GM21515 (cell line): Measurements from ENCODE around the gene MXD3.
"Not testable (repeated sequence)": the region's sequence is repeated elsewhere in the genome, so short reads cannot be mapped to it uniquely, and the experiment has no call there.

Source experiments
- ATAC-seq: cut with Tn5 transposase; IDR thresholded peaks from one replicate; pipeline ENCODE4 v1.9.1; 2021; ENCODE audit not compliant: unreplicated experiment

MXD3 gene

GRCh38 chr5:177343777-177344176 is 32.1 kb upstream of the MXD3 start:
- no peak for ATAC-seq

- ATAC-seq = not testable (repeated sequence)
These were observed 31.3 kb upstream of the MXD3 start for GRCh38 chr5:177343000-177343399.

- no peak for ATAC-seq
These were observed 27.5 kb upstream of the MXD3 start for GRCh38 chr5:177339107-177339638.

DNA sequence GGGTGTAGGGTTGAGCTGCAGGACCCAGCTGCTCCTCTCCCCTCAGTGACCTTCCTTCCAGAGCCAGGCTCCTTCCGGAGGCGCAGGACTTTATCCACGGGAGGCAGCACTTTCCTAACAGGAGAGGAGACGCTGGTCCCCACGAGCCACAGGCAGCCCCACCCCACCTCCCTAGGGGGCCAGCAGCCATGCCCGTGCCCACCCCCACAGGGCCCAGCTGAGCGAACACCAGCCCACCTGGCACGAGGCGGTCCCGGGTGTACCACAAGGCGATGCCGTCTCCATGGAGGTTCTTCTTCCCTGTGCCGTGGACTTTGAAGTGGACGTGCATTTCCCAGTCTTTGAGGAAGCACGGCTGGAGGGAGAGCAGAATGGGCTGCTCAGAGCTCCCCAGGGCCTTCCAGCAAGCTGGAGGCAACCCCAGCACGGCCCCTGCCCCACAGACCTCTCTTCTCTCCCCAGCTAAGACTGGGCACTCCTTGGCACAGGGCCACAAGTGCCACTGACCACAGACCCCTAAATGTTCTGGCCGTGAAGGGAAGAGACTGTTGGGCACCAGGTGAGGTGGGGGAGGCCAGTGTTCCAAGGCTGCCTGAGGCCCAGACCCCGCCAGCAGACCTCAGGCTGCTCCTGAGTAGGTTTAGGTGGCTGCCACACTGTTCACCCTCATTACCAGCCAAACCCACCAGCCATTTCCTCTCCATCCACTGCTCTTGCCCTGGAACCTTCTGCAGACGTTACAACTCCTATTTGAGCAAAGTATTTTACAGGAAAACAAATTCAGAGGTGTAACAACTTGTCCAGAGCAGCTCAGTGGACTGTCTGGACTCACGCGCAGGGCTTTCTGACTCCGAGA is 26.8 kb upstream of the MXD3 start:
- ATAC-seq = no peak

DNA sequence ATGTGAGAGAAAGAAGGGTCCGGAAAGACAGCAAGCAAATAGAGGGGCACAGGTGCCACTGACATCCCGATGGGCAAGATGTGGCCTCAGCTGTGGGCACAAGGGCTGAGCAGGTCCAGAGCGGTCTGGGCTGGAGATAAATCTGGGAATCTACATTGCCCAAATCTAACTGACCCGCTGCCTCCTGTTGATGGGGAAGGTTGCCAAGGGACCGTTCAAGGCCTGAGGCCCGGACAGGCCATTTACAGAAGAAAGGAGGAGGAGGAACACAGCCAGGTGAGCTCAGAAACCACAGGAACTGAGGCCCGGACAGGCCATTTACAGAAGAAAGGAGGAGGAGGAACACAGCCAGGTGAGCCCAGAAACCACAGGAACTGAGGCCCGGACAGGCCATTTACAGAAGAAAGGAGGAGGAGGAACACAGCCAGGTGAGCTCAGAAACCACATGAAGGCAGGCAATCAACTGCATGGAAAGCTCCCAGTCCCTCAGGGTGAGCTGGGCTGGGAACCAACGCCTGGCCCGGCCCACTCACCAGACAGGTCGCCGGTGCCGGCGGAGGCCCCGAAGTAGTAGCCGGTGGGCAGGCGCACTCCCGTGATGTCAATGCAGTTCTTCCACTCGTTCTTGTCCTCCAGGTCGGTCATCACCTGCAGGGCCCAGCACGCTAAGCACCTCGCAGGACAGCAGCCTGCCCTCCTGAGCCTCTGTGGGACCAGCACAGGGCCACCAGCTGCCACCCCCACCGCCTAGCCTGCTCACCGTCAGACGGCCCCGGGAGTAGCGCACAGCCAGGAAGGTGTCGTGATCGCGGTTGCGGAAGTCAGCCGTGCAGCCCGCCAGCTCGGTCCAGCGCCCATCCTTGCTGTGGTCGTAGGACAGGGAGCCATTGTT is 25.2 kb upstream of the MXD3 start:
- no peak for ATAC-seq

DNA sequence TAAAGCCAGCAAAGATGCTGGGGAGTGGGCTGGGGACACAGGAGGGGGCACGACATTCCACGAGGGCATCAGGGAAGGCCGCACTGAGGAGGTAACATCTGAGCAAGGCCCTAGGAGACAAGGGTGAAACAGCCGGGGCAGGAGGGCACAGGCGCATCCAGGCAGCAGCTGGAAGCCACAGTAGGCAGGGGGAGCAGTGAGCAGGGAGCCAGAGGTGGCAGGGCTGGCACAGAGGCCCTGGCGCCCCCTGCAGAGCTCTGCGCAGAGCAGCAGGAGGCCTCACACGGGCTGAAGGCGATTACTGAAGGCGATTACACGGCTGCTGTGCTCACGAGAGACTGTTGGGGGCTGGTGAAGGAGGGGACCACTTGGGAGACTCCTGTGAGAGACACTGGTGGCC is 24.4 kb upstream of the MXD3 start:
- ATAC-seq = no peak

DNA sequence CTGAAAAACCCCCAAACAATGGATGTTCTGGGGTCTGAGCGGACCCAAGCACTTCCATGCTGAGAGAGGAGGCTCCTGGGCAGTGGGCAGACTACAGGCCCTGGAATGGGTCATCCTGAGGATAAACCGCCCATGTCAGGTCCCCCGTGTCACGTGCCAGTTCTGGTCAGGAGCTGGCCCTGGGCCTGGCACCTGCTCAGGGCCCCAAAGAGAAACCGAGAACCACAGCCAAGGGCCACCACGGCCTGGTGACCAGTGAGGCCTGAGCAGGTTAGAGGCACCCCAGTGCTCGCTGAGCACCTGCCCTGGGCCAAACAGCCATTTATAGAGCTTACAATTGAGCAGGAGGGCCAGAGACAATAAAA is 24.0 kb upstream of the MXD3 start:
- ATAC-seq = no peak

DNA sequence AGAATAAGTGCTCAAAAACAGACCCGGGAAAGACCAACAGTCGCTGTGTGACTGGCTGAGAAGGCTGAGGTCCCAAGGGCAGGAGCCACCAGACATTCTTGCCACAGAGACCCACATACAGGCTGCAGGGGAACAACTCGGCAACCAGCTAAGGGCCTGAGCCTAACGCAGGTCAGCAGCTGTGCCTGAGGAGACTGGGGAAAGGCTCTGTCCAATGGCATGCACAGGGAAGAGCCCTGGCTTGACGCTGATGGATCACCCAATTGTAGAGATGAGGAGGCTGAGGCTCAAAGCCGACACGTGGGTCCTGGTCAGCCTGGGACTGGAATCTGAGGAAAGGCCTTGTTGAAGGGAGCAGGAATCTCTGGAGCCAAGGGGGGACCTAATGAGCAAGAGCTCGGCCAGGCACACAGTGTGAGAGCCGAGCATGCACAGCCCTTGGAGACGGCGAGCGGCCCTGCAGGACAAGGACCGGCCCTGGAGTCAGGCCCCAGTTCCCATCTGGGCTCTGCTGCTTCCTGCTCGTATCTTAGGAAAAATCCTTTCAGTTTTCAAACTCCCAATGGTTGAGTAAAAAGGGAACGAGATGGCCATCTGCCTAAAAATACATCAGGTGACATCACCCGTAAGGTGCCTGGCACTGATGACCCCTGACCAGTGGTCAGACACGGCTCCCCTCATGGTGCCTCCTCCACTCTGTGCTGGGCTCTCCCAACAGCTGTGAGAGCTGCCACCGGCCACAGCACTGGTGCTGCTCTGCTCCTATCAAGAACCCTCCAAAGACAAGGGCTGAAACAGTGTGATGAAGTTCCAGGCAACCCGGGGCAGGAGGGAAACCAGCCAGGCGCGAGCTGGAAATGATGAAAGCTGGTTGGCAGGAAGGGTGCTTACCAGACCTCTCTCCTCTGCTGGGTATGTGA is 23.3 kb upstream of the MXD3 start:
- ATAC-seq = no peak

- ATAC-seq = no peak
These were observed 22.5 kb upstream of the MXD3 start for GRCh38 chr5:177334155-177334551.

- no peak for ATAC-seq
These were observed 21.9 kb upstream of the MXD3 start for GRCh38 chr5:177333420-177334154.

GRCh38 chr5:177332896-177333260 is 21.2 kb upstream of the MXD3 start:
- no peak for ATAC-seq

DNA sequence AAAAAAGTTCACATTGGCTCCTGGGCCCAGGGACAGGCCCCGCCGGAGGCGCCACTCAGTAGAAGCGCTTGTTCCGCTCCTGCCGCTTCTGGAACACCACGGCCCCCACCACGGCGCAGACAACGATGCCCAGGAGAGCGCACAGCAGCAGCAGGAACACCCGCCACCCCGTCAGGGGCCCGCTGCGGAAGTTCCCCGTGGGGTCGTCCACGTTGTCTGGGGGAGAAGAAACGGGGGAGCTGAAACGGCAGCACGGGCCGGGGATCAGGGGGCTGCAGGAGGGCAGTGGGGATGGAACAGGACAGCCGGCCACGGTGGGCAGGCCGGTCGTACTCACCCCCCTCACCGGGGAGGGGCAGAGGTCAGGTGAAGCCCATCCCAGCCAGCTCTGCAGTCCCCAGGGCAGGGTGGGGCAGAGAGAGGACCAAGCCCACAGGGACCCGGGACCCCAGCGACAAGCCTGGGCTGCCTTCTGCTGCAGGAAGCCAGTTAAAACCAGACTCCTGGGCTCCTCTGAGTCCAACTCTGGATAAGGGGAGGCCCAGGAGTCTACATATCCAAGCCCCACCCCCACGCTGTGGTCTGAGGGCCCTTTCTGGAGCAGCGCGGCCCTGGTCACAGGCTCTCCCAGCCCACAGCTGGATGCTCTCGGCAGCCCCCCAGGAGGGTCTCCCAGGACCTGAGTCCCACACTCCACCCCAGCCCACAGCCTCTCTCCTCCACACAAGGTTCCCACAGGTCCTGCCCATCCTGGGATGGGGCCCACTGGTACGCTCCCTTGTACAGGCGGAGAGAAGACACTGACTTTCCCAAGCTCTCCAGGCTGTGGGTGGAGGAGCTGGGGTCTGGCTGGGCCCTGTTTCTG is 20.6 kb upstream of the MXD3 start:
- ATAC-seq = no peak

- ATAC-seq = no peak
These were observed 19.5 kb upstream of the MXD3 start for GRCh38 chr5:177330991-177331842.

- ATAC-seq = no peak
These were observed 18.2 kb upstream of the MXD3 start for GRCh38 chr5:177329883-177330282.

GRCh38 chr5:177328545-177329231 is 17.0 kb upstream of the MXD3 start:
- ATAC-seq = no peak

DNA sequence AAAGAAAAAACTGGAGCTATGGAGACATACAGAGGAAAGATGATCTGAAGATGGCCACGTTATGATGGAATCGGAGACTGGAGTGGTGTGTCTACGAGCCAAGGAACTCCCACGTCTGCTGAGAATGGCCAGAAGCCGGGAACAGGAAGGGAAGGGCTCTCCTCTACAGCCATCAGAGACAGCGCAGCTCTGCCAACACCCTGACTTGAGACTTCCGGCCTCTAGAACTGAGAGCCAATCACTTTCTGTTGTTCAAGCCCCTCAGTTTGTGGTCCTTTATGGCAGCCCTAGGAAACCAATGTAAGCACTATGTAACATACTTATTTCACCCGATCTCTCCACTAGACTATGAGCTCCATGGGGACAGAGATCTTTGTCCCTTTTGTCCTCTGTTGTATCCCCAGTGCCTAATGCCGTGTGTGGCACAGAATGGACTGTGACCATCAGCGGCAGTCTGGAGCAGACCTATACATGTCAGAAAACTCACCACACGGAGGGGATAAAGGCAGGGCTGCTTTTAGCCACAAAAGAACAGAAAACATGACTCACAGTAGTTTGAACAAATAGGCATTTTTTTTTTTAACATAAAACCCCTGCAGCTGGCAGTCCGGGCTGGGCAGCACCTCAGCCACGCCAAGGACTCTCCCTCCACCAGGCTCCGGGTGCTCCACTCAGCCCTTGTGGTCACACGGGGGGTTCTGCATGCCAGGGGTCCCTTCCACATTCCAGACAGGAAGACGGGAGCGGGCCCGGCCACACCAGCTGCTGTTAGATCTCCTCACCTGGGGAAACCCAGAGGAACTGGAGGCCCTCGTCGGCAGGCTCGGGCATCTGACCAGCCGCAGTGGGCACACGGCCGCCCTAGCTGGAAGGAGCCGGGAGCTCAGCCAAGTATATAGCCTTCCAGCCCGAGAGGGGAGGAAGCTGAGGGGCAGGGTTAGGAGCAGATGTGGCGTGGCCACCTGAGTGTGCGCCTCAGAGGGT is 16.1 kb upstream of the MXD3 start:
- ATAC-seq = no peak
